ENCODE results near the gene ANTKMT. TPM values are rescaled to one million over a fixed set of nuclear protein-coding genes. Genes with fewer than 3 reads are reported as not detected.
A peak's percentile ranks its signal among the peaks of the same experiment; 100 is the strongest.

Gene ANTKMT
- total RNA-seq, 1 experiment from 2014 or later, result 19.8 TPM

GRCh38 chr16:675884-676564 is 44.9 kb upstream of the ANTKMT start:
- no peak for DNase-seq

GRCh38 chr16:676565-676902 is 44.4 kb upstream of the ANTKMT start:
- DNase-seq, result no peak
- Histone ChIP-seq H3K9me3 (ENCODE audit: low read length) (no peaks in the 10 kb centered on the region), H3K27me3 (ENCODE audit: low read length) (no peaks in the 10 kb centered on the region), H3K4me3 (ENCODE audit: low read length) (no peak overlapping the region), H3K79me2 (ENCODE audit: low read length) (peaks cover 9% of the 10 kb centered on the region), H3K9me2 (replicated peaks; ENCODE audit: insufficient read depth, low read length) (no peaks in the 10 kb centered on the region), H2AFZ (ENCODE audit: low read length) (no peak overlapping the region), H4K20me1 (ENCODE audit: insufficient read depth, low read depth, low read length) (peaks cover 16% of the 10 kb centered on the region), H3K36me3 (ENCODE audit: insufficient read depth, low read length) (no peaks in the 10 kb centered on the region; the same call in 1 of the 2 replicates), H3K4me1 (ENCODE audit: low read length) (peaks cover 12% of the 10 kb centered on the region), H3K27ac (ENCODE audit: low read length) (no peak overlapping the region), H3K9ac (ENCODE audit: low read length) (no peak overlapping the region), H3K4me2 (ENCODE audit: low read depth, low read length, poor library complexity, severe bottlenecking) (no peak overlapping the region)

More at GRCh38 chr16:675884-676564, 44.9 kb upstream of the ANTKMT start:
- Histone ChIP-seq H3K9ac (ENCODE audit: low read length) (no peak overlapping the region), H3K4me1 (ENCODE audit: low read length) (peaks cover 7% of the 10 kb centered on the region), H3K4me2 (ENCODE audit: low read depth, low read length, poor library complexity, severe bottlenecking) (no peak overlapping the region), H3K79me2 (ENCODE audit: low read length) (peaks cover 4% of the 10 kb centered on the region), H3K9me3 (ENCODE audit: low read length) (no peaks in the 10 kb centered on the region), H2AFZ (ENCODE audit: low read length) (no peak overlapping the region), H4K20me1 (ENCODE audit: insufficient read depth, low read depth, low read length) (peaks cover 11% of the 10 kb centered on the region; the same call in 1 of the 2 replicates), H3K27ac (ENCODE audit: low read length) (no peak overlapping the region), H3K4me3 (ENCODE audit: low read length) (no peak overlapping the region), H3K36me3 (ENCODE audit: insufficient read depth, low read length) (peaks cover 3% of the 10 kb centered on the region; the same call in 1 of the 2 replicates), H3K27me3 (ENCODE audit: low read length) (no peaks in the 10 kb centered on the region), H3K9me2 (replicated peaks; ENCODE audit: insufficient read depth, low read length) (no peaks in the 10 kb centered on the region)

- Histone ChIP-seq H3K27ac (ENCODE audit: low read length) (no peak overlapping the region), H3K4me2 (ENCODE audit: low read depth, low read length, poor library complexity, severe bottlenecking) (no peak overlapping the region), H3K9me2 (replicated peaks; ENCODE audit: insufficient read depth, low read length) (no peaks in the 10 kb centered on the region), H3K27me3 (ENCODE audit: low read length) (no peaks in the 10 kb centered on the region), H3K36me3 (ENCODE audit: insufficient read depth, low read length) (no peaks in the 10 kb centered on the region; the same call in 1 of the 2 replicates), H3K4me3 (ENCODE audit: low read length) (no peak overlapping the region), H3K4me1 (ENCODE audit: low read length) (peaks cover 15% of the 10 kb centered on the region), H2AFZ (ENCODE audit: low read length) (no peak overlapping the region), H3K9me3 (ENCODE audit: low read length) (no peaks in the 10 kb centered on the region), H4K20me1 (ENCODE audit: insufficient read depth, low read depth, low read length) (peaks cover 20% of the 10 kb centered on the region), H3K79me2 (ENCODE audit: low read length) (peaks cover 13% of the 10 kb centered on the region), H3K9ac (ENCODE audit: low read length) (no peak overlapping the region)
- DNase-seq, result no peak
Observed at GRCh38 chr16:676913-677312, 44.0 kb upstream of the ANTKMT start.

GRCh38 chr16:677316-678190 is 43.4 kb upstream of the ANTKMT start:
- Histone ChIP-seq H3K4me1 (ENCODE audit: low read length) (peaks cover 21% of the 10 kb centered on the region), H3K4me2 (ENCODE audit: low read depth, low read length, poor library complexity, severe bottlenecking) (no peak overlapping the region), H4K20me1 (ENCODE audit: insufficient read depth, low read depth, low read length) (peaks cover 20% of the 10 kb centered on the region), H3K27ac (ENCODE audit: low read length) (no peak overlapping the region), H3K9me2 (replicated peaks; ENCODE audit: insufficient read depth, low read length) (no peaks in the 10 kb centered on the region), H3K79me2 (ENCODE audit: low read length) (peaks cover 20% of the 10 kb centered on the region), H3K36me3 (ENCODE audit: insufficient read depth, low read length) (peaks cover 4% of the 10 kb centered on the region; the same call in 1 of the 2 replicates), H3K9me3 (ENCODE audit: low read length) (no peaks in the 10 kb centered on the region), H3K9ac (ENCODE audit: low read length) (no peak overlapping the region), H2AFZ (ENCODE audit: low read length) (no peak overlapping the region), H3K27me3 (ENCODE audit: low read length) (no peaks in the 10 kb centered on the region), H3K4me3 (ENCODE audit: low read length) (no peak overlapping the region)
- DNase-seq, result no peak

GRCh38 chr16:678209-678857 is 42.6 kb upstream of the ANTKMT start:
- Histone ChIP-seq H3K9me2 (replicated peaks; ENCODE audit: insufficient read depth, low read length) (no peaks in the 10 kb centered on the region), H3K27ac (ENCODE audit: low read length) (no peak overlapping the region), H3K4me3 (ENCODE audit: low read length) (no peak overlapping the region), H2AFZ (ENCODE audit: low read length) (no peak overlapping the region), H3K4me2 (ENCODE audit: low read depth, low read length, poor library complexity, severe bottlenecking) (no peak overlapping the region), H3K9me3 (ENCODE audit: low read length) (no peaks in the 10 kb centered on the region), H4K20me1 (ENCODE audit: insufficient read depth, low read depth, low read length) (peaks cover 20% of the 10 kb centered on the region), H3K79me2 (ENCODE audit: low read length) (peaks cover 26% of the 10 kb centered on the region), H3K36me3 (ENCODE audit: insufficient read depth, low read length) (peaks cover 4% of the 10 kb centered on the region; the same call in 1 of the 2 replicates), H3K4me1 (ENCODE audit: low read length) (peaks cover 29% of the 10 kb centered on the region), H3K27me3 (ENCODE audit: low read length) (no peaks in the 10 kb centered on the region), H3K9ac (ENCODE audit: low read length) (no peak overlapping the region)
- no peak for DNase-seq

GRCh38 chr16:678858-679813 is 41.8 kb upstream of the ANTKMT start:
- H3K27ac ChIP-seq (ENCODE audit: low read length), result no peak overlapping the region
- no peak overlapping the region for H3K4me3 ChIP-seq (ENCODE audit: low read length)
- H3K4me2 ChIP-seq (ENCODE audit: low read depth, low read length, poor library complexity, severe bottlenecking), result peak overlapping the region; percentile 23
- H3K9me3 ChIP-seq (ENCODE audit: low read length), result no peaks in the 10 kb centered on the region
- peaks cover 30% of the 10 kb centered on the region for H3K4me1 ChIP-seq (ENCODE audit: low read length)
- no peaks in the 10 kb centered on the region for H3K27me3 ChIP-seq (ENCODE audit: low read length)
- peak overlapping the region; percentile 41; the same call in 1 of the 2 replicates for H3K9ac ChIP-seq (ENCODE audit: low read length)
- peaks cover 4% of the 10 kb centered on the region; the same call in 1 of the 2 replicates for H3K36me3 ChIP-seq (ENCODE audit: insufficient read depth, low read length)
- H2AFZ ChIP-seq (ENCODE audit: low read length), result no peak overlapping the region
- H3K9me2 ChIP-seq (replicated peaks; ENCODE audit: insufficient read depth, low read length), result no peaks in the 10 kb centered on the region
- peak; percentile 85 for DNase-seq
- peaks cover 27% of the 10 kb centered on the region for H3K79me2 ChIP-seq (ENCODE audit: low read length)
- H4K20me1 ChIP-seq (ENCODE audit: insufficient read depth, low read depth, low read length), result peaks cover 20% of the 10 kb centered on the region

GRCh38 chr16:679814-680624 is 40.9 kb upstream of the ANTKMT start, which contains the start of gene STUB1:
STUB1 (plus strand) TSS chr16:680410; CDS start chr16:680526, 116 bp downstream.
- Histone ChIP-seq H3K4me1 (ENCODE audit: low read length) (peaks cover 30% of the 10 kb centered on the region), H3K79me2 (ENCODE audit: low read length) (peaks cover 27% of the 10 kb centered on the region), H3K36me3 (ENCODE audit: insufficient read depth, low read length) (0 out of 2 replicates have a peak, but pooled peaks cover 4% of the 10 kb centered on the region), H3K4me2 (ENCODE audit: low read depth, low read length, poor library complexity, severe bottlenecking) (peak within 1 kb of the TSS; percentile 93), H3K9ac (ENCODE audit: low read length) (peak within 1 kb of the TSS; percentile 96), H3K9me2 (replicated peaks; ENCODE audit: insufficient read depth, low read length) (no peaks in the 10 kb centered on the region), H3K27me3 (ENCODE audit: low read length) (no peaks in the 10 kb centered on the region), H3K9me3 (ENCODE audit: low read length) (no peaks in the 10 kb centered on the region), H3K4me3 (ENCODE audit: low read length) (peak within 1 kb of the TSS; percentile 89), H4K20me1 (ENCODE audit: insufficient read depth, low read depth, low read length) (peaks cover 17% of the 10 kb centered on the region), H2AFZ (ENCODE audit: low read length) (no peak within 1 kb of the TSS), H3K27ac (ENCODE audit: low read length) (peak within 1 kb of the TSS; percentile 75)
- DNase-seq, result peak; percentile 96

All from Karpas-422 (cell line).